H1 (cell line): ENCODE results near the gene SLC27A6. TPM values are rescaled to one million over a fixed set of nuclear protein-coding genes. Genes with fewer than 3 reads are reported as not detected.

Experiments
- CHD7 ChIP-seq: fragments of 300-600 bp; sonication (generic); IDR thresholded peaks from 2 replicates; pipeline ENCODE4 v1.7.1; 2012; ENCODE audit warnings: low read length, moderate library complexity, mild to moderate bottlenecking, inconsistent platforms; ENCODE audit not compliant: insufficient replicate concordance
- RXRA ChIP-seq: IDR thresholded peaks from 2 replicates; pipeline ENCODE4 v1.6.1; 2011; ENCODE audit warnings: low read depth, mild to moderate bottlenecking, low read length, moderate library complexity; ENCODE audit not compliant: insufficient read depth
- polyA plus RNA-seq, 7 experiments: library from polyadenylated mRNA; depleted of rRNA in 3 of 7; stranded (reverse) in 5 of 7; unstranded in 2 of 7; fragments of >200 nt in 5 of 7; fragments of 200-250 nt in 2 of 7; gene quantifications; 1 replicate in 5 of 7; 2 replicates in 1 of 7; 4 replicates in 1 of 7; pipeline versions ENCODE4 v1.2.1 to v1.2.3, GENCODE V29; 2011 to 2013; ENCODE audit warnings: missing spikeins in 2 of 7, mixed read lengths in 2 of 7
- total RNA-seq: library from RNA; stranded (reverse); fragmentation: NEBNext Ultra II Directional; extraction: Animal tissue kit (Norgen Biotek cat#: 25700); gene quantifications from 2 replicates; pipeline ENCODE4 v1.2.1, GENCODE V29; 2021

Gene SLC27A6
- total and polyA plus RNA-seq, 2 of the 8 experiments (the other 6 are each of a cell fraction or from before 2014, with no cell fraction given), result 4.0 to 4.7 TPM

GRCh38 chr5:129021744-129022143 lies 56.5 kb downstream of the SLC27A6 start (continued):
- TF ChIP-seq CHD7 (no peak), RXRA (no peak)
- TF ChIP-seq, all 59 proteins: peak for 0
